ENCODE results near the gene DLX3. TPM values are rescaled to one million over a fixed set of nuclear protein-coding genes. Genes with fewer than 3 reads are reported as not detected.

DLX3 gene
- total RNA-seq, 1 experiment from 2014 or later = not detected

- no peak for DNase-seq (ENCODE audit: low spot score)
Measured at GRCh38 chr17:49992933-49993422, 2.0 kb downstream of the DLX3 start.

- DNase-seq (ENCODE audit: low spot score) = no peak
Measured at GRCh38 chr17:49992191-49992932, 2.7 kb downstream of the DLX3 start.

- DNase-seq (ENCODE audit: low spot score) = no peak
Measured at GRCh38 chr17:49991409-49991808, 3.6 kb downstream of the DLX3 start.

GRCh38 chr17:49990921-49991320, 4.1 kb downstream of the DLX3 start:
- no peak for DNase-seq (ENCODE audit: low spot score)

GRCh38 chr17:49990331-49990730, 4.7 kb downstream of the DLX3 start:
- no peak for DNase-seq (ENCODE audit: low spot score)

- no peak for DNase-seq (ENCODE audit: low spot score)
Measured at GRCh38 chr17:49989518-49989880, 5.5 kb downstream of the DLX3 start.

- peak; percentile 38 for DNase-seq (ENCODE audit: low spot score)
Measured at GRCh38 chr17:49987681-49988441, 7.2 kb downstream of the DLX3 start.

GRCh38 chr17:49987290-49987585, 7.8 kb downstream of the DLX3 start:
- DNase-seq (ENCODE audit: low spot score) = no peak

- DNase-seq (ENCODE audit: low spot score) = no peak
Measured at GRCh38 chr17:49986396-49987289, 8.4 kb downstream of the DLX3 start.

- no peak for DNase-seq (ENCODE audit: low spot score)
Measured at GRCh38 chr17:49985310-49985990, 9.6 kb downstream of the DLX3 start.

- DNase-seq (ENCODE audit: low spot score) = no peak
Measured at GRCh38 chr17:49984776-49985175, 10.2 kb downstream of the DLX3 start.

- no peak for DNase-seq (ENCODE audit: low spot score)
Measured at GRCh38 chr17:49984283-49984682, 10.7 kb downstream of the DLX3 start.

- DNase-seq (ENCODE audit: low spot score) = no peak
Measured at GRCh38 chr17:49980703-49981197, 14.3 kb downstream of the DLX3 start.

- no peak for DNase-seq (ENCODE audit: low spot score)
Measured at GRCh38 chr17:49979748-49980479, 15.1 kb downstream of the DLX3 start.

- DNase-seq (ENCODE audit: low spot score) = no peak
Measured at GRCh38 chr17:49978501-49978900, 16.5 kb downstream of the DLX3 start.

- no peak for DNase-seq (ENCODE audit: low spot score)
Measured at GRCh38 chr17:49977463-49978389, 17.3 kb downstream of the DLX3 start.

- DNase-seq (ENCODE audit: low spot score) = no peak
Measured at GRCh38 chr17:49976828-49977202, 18.2 kb downstream of the DLX3 start.

- DNase-seq (ENCODE audit: low spot score) = peak; percentile 45
Measured at GRCh38 chr17:49976163-49976827, 18.7 kb downstream of the DLX3 start.

GRCh38 chr17:49975531-49975930, 19.5 kb downstream of the DLX3 start:
- DNase-seq (ENCODE audit: low spot score) = no peak

Data from HT-29 (cell line).